AG04450 (cell line): ENCODE results near the gene ACOXL. TPM values are rescaled to one million over a fixed set of nuclear protein-coding genes. Genes with fewer than 3 reads are reported as not detected.

ENCODE experiments used
- CTCF ChIA-PET: fragments of 300-600, 350-600 bp; formaldehyde crosslinking; extraction: SDS; loops from one replicate; lab custom pipeline; 2022; ENCODE audit warnings: antibody characterized with exemption, inconsistent platforms; lab: Charles Lee
- POLR2A ChIA-PET: fragments of 350-600 bp; formaldehyde crosslinking; extraction: SDS; loops from one replicate; lab custom pipeline; 2021; ENCODE audit warnings: antibody characterized with exemption, inconsistent platforms; lab: Yijun Ruan, JAX
- DNase-seq: peaks from one replicate; pipeline ENCODE4 v3.0.0-alpha.2; 2011; ENCODE audit warnings: low read depth, low spot score
- H3K27ac ChIP-seq: one replicate; pipeline ENCODE4 v1.5.1; 2012; ENCODE audit warnings: low read depth, low read length, control low read depth
- H3K27me3 ChIP-seq: one replicate; pipeline ENCODE4 v1.6.0; 2012; ENCODE audit warnings: low read length; ENCODE audit not compliant: control insufficient read depth, insufficient read depth
- H3K4me3 ChIP-seq: 2 replicates; pipeline ENCODE4 v1.5.1; 2011; ENCODE audit warnings: mild to moderate bottlenecking, low read depth, low read length, control low read depth
- H3K9me3 ChIP-seq: 2 replicates; pipeline ENCODE4 v1.5.1; 2012; ENCODE audit warnings: low read length; ENCODE audit not compliant: control insufficient read depth, insufficient read depth
- CTCF ChIP-seq: IDR thresholded peaks from 2 replicates; pipeline ENCODE4 v1.5.1; 2011; ENCODE audit warnings: low read depth, low read length, control low read depth, inconsistent platforms
- polyA plus RNA-seq: library from polyadenylated mRNA; depleted of rRNA; stranded (reverse); fragments of >200 nt; gene quantifications from 2 replicates; pipeline ENCODE4 v1.2.3, GENCODE V29; 2011

The ACOXL gene
- polyA plus RNA-seq, 1 experiment = not detected

- no peaks in the 10 kb centered on the region for H3K9me3 ChIP-seq
- H3K27ac ChIP-seq = no peak overlapping the region
- CTCF ChIA-PET = no interaction called here
- no peak for DNase-seq
- POLR2A ChIA-PET = no interaction called here
- no peak for TF ChIP-seq CTCF
- no peak overlapping the region for H3K4me3 ChIP-seq
- H3K27me3 ChIP-seq = peaks cover 36% of the 10 kb centered on the region
Observed at GRCh38 chr2:110978148-110978547, 245.8 kb downstream of the ACOXL start.

GRCh38 chr2:110978756-110979470, 246.5 kb downstream of the ACOXL start:
- no peak for TF ChIP-seq CTCF
- ChIA-PET CTCF (no interaction called here), POLR2A (no interaction called here)
- peaks cover 35% of the 10 kb centered on the region for H3K27me3 ChIP-seq
- no peak overlapping the region for H3K4me3 ChIP-seq
- no peak for DNase-seq
- no peak overlapping the region for H3K27ac ChIP-seq
- H3K9me3 ChIP-seq = no peaks in the 10 kb centered on the region

- Histone ChIP-seq H3K4me3 (no peak overlapping the region), H3K27me3 (peaks cover 27% of the 10 kb centered on the region), H3K27ac (no peak overlapping the region), H3K9me3 (no peaks in the 10 kb centered on the region)
- CTCF ChIA-PET = interaction anchor here (0.5 kb wide), 1 partner anchor 77 kb away, joined by 3 read pairs; no protein-coding TSS in a partner anchor
- no peak for DNase-seq
- POLR2A ChIA-PET = no interaction called here
- TF ChIP-seq CTCF = no peak
Observed at GRCh38 chr2:110979471-110980338, 247.3 kb downstream of the ACOXL start.

DNA sequence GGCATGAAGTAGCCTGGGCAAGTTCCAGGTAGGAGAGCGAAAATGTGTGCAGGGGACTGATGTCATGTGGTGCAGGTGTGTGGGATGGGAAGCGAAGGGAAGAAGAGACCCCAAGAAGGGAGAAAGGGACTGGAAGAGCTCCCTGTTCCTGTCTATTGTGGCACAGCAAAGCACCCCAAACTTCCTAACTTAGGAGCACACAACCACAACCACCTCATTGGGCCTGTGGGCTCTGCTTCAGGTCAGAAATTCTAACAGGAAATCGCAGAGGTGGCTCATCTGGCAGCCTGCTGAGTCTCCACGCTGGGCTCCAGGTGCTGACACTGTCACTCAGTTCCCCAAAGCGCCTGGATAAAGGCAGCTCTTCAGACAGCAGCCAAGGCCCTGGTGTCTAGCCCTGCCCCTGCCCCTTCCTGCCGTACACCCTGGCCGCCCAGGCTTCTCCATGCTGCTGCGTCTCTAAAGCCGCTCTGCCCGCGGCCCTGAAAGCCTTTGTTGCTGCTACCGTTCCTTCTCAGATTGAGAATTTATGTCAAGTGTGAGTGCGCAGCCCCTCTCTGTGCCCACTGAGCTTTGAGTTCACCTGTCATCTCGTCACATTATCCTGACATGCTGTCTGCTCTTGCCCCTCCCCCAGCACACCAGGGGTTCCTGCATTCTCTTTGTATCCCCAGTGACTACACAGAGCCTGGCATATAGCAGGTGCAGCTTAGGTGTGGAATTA, 248.1 kb downstream of the ACOXL start:
- CTCF ChIA-PET = interaction anchor here (0.5 kb wide), 1 partner anchor 76 kb away, joined by 3 read pairs; no protein-coding TSS in a partner anchor
- DNase-seq = no peak
- no peak overlapping the region for H3K4me3 ChIP-seq
- POLR2A ChIA-PET = no interaction called here
- H3K27ac ChIP-seq = no peak overlapping the region
- peaks cover 25% of the 10 kb centered on the region for H3K27me3 ChIP-seq
- H3K9me3 ChIP-seq = no peaks in the 10 kb centered on the region
- TF ChIP-seq CTCF = no peak
